Neutrophil (primary cell): ENCODE data around the gene ANKS1B.

ENCODE experiments used
- H3K27ac ChIP-seq: fragments of 200-600 bp; sonication (generic); 2 replicates; pipeline ENCODE4 v1.5.1; 2016; ENCODE audit warnings: mild to moderate bottlenecking, moderate library complexity
- H3K27me3 ChIP-seq: fragments of 200-600 bp; sonication (generic); 2 replicates; pipeline ENCODE4 v1.6.0; 2016; ENCODE audit warnings: mild to moderate bottlenecking
- H3K36me3 ChIP-seq: fragments of 200-600 bp; sonication (generic); 2 replicates; pipeline ENCODE4 v1.5.1; 2017
- H3K4me1 ChIP-seq, 2 experiments: fragments of 200-600 bp in 1 of 2; sonication (generic) in 1 of 2; 1 replicate in 1 of 2; 2 replicates in 1 of 2; pipeline versions ENCODE4 v1.5.1 to v1.6.1; 2013 to 2016; ENCODE audit warnings: low read depth in 1 of 2, low read length in 1 of 2, mild to moderate bottlenecking in 1 of 2, moderate library complexity in 1 of 2; ENCODE audit not compliant: control insufficient read depth in 1 of 2, insufficient read depth in 1 of 2
- H3K4me3 ChIP-seq, 2 experiments: fragments of 200-600 bp in 1 of 2; sonication (generic) in 1 of 2; 1 replicate in 1 of 2; 2 replicates in 1 of 2; pipeline ENCODE4 v1.5.1; 2013 to 2016; ENCODE audit warnings: low read depth in 1 of 2, low read length in 1 of 2, mild to moderate bottlenecking in 1 of 2, moderate library complexity in 1 of 2
- H3K9me3 ChIP-seq: fragments of 200-600 bp; sonication (generic); 2 replicates; pipeline ENCODE4 v1.5.1; 2016
- TF ChIP-seq, protein P1 (sequence below): fragments of 200-600 bp; sonication (generic); IDR thresholded peaks from 2 replicates; pipeline ENCODE4 v1.5.1; 2016; ENCODE audit warnings: antibody characterized with exemption

The ANKS1B gene

DNA sequence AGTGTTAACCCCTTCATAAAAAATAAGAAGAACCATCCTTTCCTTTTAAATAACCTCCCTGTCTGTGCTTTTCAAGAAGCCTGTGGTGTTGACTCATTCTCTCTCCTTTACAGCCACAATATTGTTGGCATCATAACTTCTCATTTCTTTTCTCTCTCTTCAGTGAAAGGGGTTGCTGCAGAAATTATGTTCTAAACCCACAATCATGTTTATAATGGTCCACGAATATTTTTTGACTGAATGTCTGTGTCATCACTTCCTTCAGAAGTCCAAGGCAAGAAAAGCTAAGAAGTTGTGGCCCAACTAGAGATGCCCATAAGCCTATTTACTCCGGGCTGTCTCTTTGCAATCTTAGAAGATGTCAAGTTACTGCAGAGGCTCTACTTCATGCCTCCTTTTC is 851.3 kb downstream of the ANKS1B start:
- no peak overlapping the region for H3K27ac ChIP-seq
- no peaks in the 10 kb centered on the region for H3K36me3 ChIP-seq
- H3K9me3 ChIP-seq: no peaks in the 10 kb centered on the region
- no peaks in the 10 kb centered on the region for H3K4me1 ChIP-seq
- H3K4me3 ChIP-seq: no peak overlapping the region
- no peaks in the 10 kb centered on the region for H3K27me3 ChIP-seq
- TF ChIP-seq, protein P1, sequence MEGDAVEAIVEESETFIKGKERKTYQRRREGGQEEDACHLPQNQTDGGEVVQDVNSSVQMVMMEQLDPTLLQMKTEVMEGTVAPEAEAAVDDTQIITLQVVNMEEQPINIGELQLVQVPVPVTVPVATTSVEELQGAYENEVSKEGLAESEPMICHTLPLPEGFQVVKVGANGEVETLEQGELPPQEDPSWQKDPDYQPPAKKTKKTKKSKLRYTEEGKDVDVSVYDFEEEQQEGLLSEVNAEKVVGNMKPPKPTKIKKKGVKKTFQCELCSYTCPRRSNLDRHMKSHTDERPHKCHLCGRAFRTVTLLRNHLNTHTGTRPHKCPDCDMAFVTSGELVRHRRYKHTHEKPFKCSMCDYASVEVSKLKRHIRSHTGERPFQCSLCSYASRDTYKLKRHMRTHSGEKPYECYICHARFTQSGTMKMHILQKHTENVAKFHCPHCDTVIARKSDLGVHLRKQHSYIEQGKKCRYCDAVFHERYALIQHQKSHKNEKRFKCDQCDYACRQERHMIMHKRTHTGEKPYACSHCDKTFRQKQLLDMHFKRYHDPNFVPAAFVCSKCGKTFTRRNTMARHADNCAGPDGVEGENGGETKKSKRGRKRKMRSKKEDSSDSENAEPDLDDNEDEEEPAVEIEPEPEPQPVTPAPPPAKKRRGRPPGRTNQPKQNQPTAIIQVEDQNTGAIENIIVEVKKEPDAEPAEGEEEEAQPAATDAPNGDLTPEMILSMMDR: no peak

- TF ChIP-seq, protein P1: no peak
- no peaks in the 10 kb centered on the region for H3K27me3 ChIP-seq
Measured at GRCh38 chr12:99131751-99132199, 853.0 kb downstream of the ANKS1B start.

DNA sequence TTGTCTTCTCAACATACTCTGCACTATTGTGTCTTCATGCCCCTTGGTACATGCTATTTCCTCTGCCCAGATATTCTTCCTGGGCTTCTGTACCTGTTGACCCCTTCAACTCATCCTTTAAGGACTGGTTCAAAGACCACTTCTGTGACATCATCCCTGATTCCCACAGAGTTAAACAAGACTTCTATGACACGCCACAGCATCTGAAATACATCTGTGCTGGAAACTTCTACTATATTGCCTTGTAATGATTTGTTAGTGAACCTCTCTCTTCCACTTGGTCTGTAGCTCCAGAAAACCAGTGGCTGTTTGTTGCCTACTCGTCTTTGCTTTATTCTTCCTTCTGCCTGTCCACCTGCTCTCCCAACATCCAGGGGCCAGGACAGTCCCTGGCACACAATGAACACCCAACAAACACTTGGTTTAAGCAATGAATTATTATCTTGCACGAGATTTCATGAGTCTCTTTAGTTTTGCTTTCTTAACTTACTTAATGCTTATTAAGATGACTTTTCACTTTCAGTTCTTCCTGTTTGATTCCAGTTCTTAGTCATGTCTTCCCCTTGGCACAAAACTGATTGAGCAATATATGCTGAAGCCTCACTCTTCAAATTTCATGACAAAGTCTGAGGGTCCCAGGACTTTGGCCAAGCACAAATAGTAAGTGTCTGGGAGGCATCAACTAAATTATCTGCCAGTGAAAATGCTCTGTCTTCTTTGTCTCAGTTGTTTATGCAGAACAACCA is 853.8 kb downstream of the ANKS1B start:
- Histone ChIP-seq H3K36me3 (no peaks in the 10 kb centered on the region), H3K4me3 (no peak overlapping the region), H3K4me1 (no peaks in the 10 kb centered on the region), H3K27ac (no peak overlapping the region), H3K9me3 (no peaks in the 10 kb centered on the region), H3K27me3 (no peaks in the 10 kb centered on the region)
- TF ChIP-seq, protein P1: no peak

More at GRCh38 chr12:99131751-99132199, 853.0 kb downstream of the ANKS1B start:
- Histone ChIP-seq H3K27ac (no peak overlapping the region), H3K4me1 (no peaks in the 10 kb centered on the region), H3K9me3 (no peaks in the 10 kb centered on the region), H3K4me3 (no peak overlapping the region), H3K36me3 (no peaks in the 10 kb centered on the region)

- no peaks in the 10 kb centered on the region for H3K27me3 ChIP-seq
- no peaks in the 10 kb centered on the region for H3K4me1 ChIP-seq
- TF ChIP-seq, protein P1: no peak
- no peaks in the 10 kb centered on the region for H3K9me3 ChIP-seq
- no peaks in the 10 kb centered on the region for H3K36me3 ChIP-seq
- H3K27ac ChIP-seq: no peak overlapping the region
- no peak overlapping the region for H3K4me3 ChIP-seq
Measured at GRCh38 chr12:99128246-99128802, 856.4 kb downstream of the ANKS1B start.

GRCh38 chr12:99122959-99123358 is 861.8 kb downstream of the ANKS1B start:
- H3K4me3 ChIP-seq: no peak overlapping the region
- no peaks in the 10 kb centered on the region for H3K9me3 ChIP-seq
- no peaks in the 10 kb centered on the region for H3K4me1 ChIP-seq
- H3K36me3 ChIP-seq: no peaks in the 10 kb centered on the region
- TF ChIP-seq, protein P1: no peak
- H3K27me3 ChIP-seq: no peaks in the 10 kb centered on the region
- no peak overlapping the region for H3K27ac ChIP-seq
